H1 (cell line): ENCODE results near the gene ARHGDIG. TPM values are rescaled to one million over a fixed set of nuclear protein-coding genes. Genes with fewer than 3 reads are reported as not detected.

Experiments used
- CTCF ChIA-PET: fragments of 300-600 bp; sonication (Branson Sonifier 250); formaldehyde crosslinking; loops from one replicate; lab custom pipeline; 2021; ENCODE audit not compliant: partially characterized antibody; lab: Charles Lee
- POLR2A ChIA-PET: fragments of 300-600 bp; sonication (Branson Sonifier 250); formaldehyde crosslinking; loops from one replicate; lab custom pipeline; 2021; ENCODE audit warnings: inconsistent platforms; ENCODE audit not compliant: partially characterized antibody; lab: Charles Lee
- DNase-seq, 2 experiments: peaks; one replicate each; pipeline versions ENCODE4 v3.0.0 to v3.0.0-alpha.2; 2010 to 2022; ENCODE audit warnings: low spot score in 2 of 2, low read depth in 1 of 2, mixed read lengths in 1 of 2
- FAIRE-seq: peaks from 2 replicates; lab custom pipeline; 2011; peaks lifted over from hg19 to GRCh38; lab: Jason Lieb, UNC
- H2AFZ ChIP-seq: 2 replicates; pipeline ENCODE4 v1.8.1; 2012; ENCODE audit warnings: low read length, inconsistent platforms
- H2AK5ac ChIP-seq: 2 replicates; pipeline ENCODE4 v1.6.1; 2013; ENCODE audit warnings: low read depth, low read length
- H2BK120ac ChIP-seq: replicated peaks from 2 replicates; pipeline ENCODE3; 2013; ENCODE audit warnings: low read depth, low read length, inconsistent platforms
- H2BK12ac ChIP-seq: 2 replicates; pipeline ENCODE4 v1.6.1; 2013; ENCODE audit warnings: low read depth, low read length
- H2BK15ac ChIP-seq: 2 replicates; pipeline ENCODE4 v1.6.1; 2013; ENCODE audit warnings: low read length
- H2BK20ac ChIP-seq: 2 replicates; pipeline ENCODE4 v1.6.1; 2013; ENCODE audit warnings: low read length
- H2BK5ac ChIP-seq: 2 replicates; pipeline ENCODE4 v1.6.1; 2013; ENCODE audit warnings: low read depth, low read length
- H3K14ac ChIP-seq: 2 replicates; pipeline ENCODE4 v1.6.1; 2013; ENCODE audit warnings: inconsistent platforms; ENCODE audit not compliant: insufficient read length
- H3K18ac ChIP-seq: 2 replicates; pipeline ENCODE4 v1.6.1; 2013; ENCODE audit warnings: low read length; ENCODE audit errors: extremely low read depth
- H3K23ac ChIP-seq: 2 replicates; pipeline ENCODE4 v1.6.1; 2013; ENCODE audit warnings: inconsistent platforms; ENCODE audit not compliant: insufficient read length
- H3K23me2 ChIP-seq: 2 replicates; pipeline ENCODE4 v1.6.1; 2013; ENCODE audit warnings: low read depth, low read length
- H3K27ac ChIP-seq: 2 replicates; pipeline ENCODE4 v1.6.1; 2011; ENCODE audit warnings: low read depth, low read length, inconsistent platforms
- H3K27me3 ChIP-seq, 4 experiments: replicated peaks in 1 of 4; 1 replicate in 1 of 4; 2 replicates in 3 of 4; pipeline versions ENCODE4 v1.6.1 to v1.8.1; 2011 to 2013; ENCODE audit warnings: low read length in 3 of 4, mild to moderate bottlenecking in 3 of 4, inconsistent platforms in 2 of 4, mixed read lengths in 2 of 4, moderate library complexity in 1 of 4; ENCODE audit not compliant: control insufficient read depth in 3 of 4, insufficient read depth in 3 of 4; ENCODE audit errors: extremely low read depth in 1 of 4
- H3K36me3 ChIP-seq, 4 experiments: 2 replicates each; pipeline versions ENCODE4 v1.6.1 to v1.8.1; 2011 to 2013; ENCODE audit warnings: mild to moderate bottlenecking in 4 of 4, low read length in 3 of 4, moderate library complexity in 2 of 4, control low read depth in 1 of 4, inconsistent platforms in 1 of 4; ENCODE audit not compliant: insufficient read depth in 4 of 4, control insufficient read depth in 2 of 4
- H3K4ac ChIP-seq: replicated peaks from 2 replicates; pipeline ENCODE3; 2013; ENCODE audit warnings: low read length, low read depth, mixed read lengths, inconsistent platforms; ENCODE audit not compliant: insufficient read length
- H3K4me1 ChIP-seq, 4 experiments: replicated peaks in 1 of 4; 1 replicate in 1 of 4; 2 replicates in 3 of 4; pipeline versions ENCODE4 v1.6.1 to v1.8.1; 2011 to 2013; ENCODE audit warnings: low read length in 3 of 4, inconsistent platforms in 2 of 4, mixed read lengths in 1 of 4; ENCODE audit not compliant: insufficient read depth in 4 of 4, control insufficient read depth in 3 of 4
- H3K4me2 ChIP-seq, 2 experiments: 2 replicates each; pipeline versions ENCODE4 v1.6.1 to v1.8.1; 2011 to 2013; ENCODE audit warnings: low read depth in 2 of 2, low read length in 2 of 2, control low read depth in 1 of 2, inconsistent platforms in 1 of 2, mild to moderate bottlenecking in 1 of 2; ENCODE audit not compliant: insufficient read depth in 1 of 2
- H3K4me3 ChIP-seq, 4 experiments: fragments of 200-600, 300-600 bp in 1 of 4; sonication (generic), shearing (Covaris generic), sonication (Bioruptor Twin) in 1 of 4; 2 replicates each; pipeline versions ENCODE4 v1.5.1 to v1.8.1; 2011 to 2016; ENCODE audit warnings: low read length in 4 of 4, low read depth in 3 of 4, control low read depth in 2 of 4, inconsistent platforms in 2 of 4, mild to moderate bottlenecking in 2 of 4, mixed read lengths in 1 of 4, moderate library complexity in 1 of 4; ENCODE audit not compliant: insufficient read depth in 2 of 4; ENCODE audit errors: extremely low read depth in 1 of 4
- H3K56ac ChIP-seq: replicated peaks from 2 replicates; pipeline ENCODE3; 2013; ENCODE audit warnings: low read depth, mild to moderate bottlenecking, mixed read lengths, low read length, inconsistent platforms; ENCODE audit not compliant: insufficient read length
- H3K79me1 ChIP-seq: 2 replicates; pipeline ENCODE4 v1.6.1; 2013; ENCODE audit warnings: low read depth, low read length, control low read depth
- H3K79me2 ChIP-seq, 2 experiments: 2 replicates each; pipeline versions ENCODE4 v1.6.1 to v1.8.1; 2012 to 2013; ENCODE audit warnings: low read length in 2 of 2, mild to moderate bottlenecking in 2 of 2, inconsistent platforms in 1 of 2; ENCODE audit not compliant: insufficient read depth in 2 of 2, control insufficient read depth in 1 of 2
- H3K9ac ChIP-seq, 4 experiments: replicated peaks in 1 of 4; 1 replicate in 1 of 4; 2 replicates in 3 of 4; pipeline versions ENCODE4 v1.6.1 to v1.8.1; 2011 to 2013; ENCODE audit warnings: low read depth in 3 of 4, low read length in 3 of 4, control low read depth in 2 of 4, mild to moderate bottlenecking in 2 of 4, moderate library complexity in 2 of 4, inconsistent platforms in 1 of 4; ENCODE audit errors: extremely low read depth in 1 of 4
- H3K9me3 ChIP-seq, 2 experiments: 2 replicates each; pipeline versions ENCODE4 v1.6.1 to v1.8.1; 2012 to 2013; ENCODE audit warnings: mild to moderate bottlenecking in 2 of 2, moderate library complexity in 2 of 2, control low read depth in 1 of 2, inconsistent platforms in 1 of 2, low read depth in 1 of 2, low read length in 1 of 2, mixed read lengths in 1 of 2; ENCODE audit not compliant: insufficient read depth in 2 of 2
- H4K20me1 ChIP-seq, 2 experiments: replicated peaks in 1 of 2; 2 replicates each; pipeline versions ENCODE3 to v1.8.1; 2011 to 2013; ENCODE audit warnings: inconsistent platforms in 2 of 2, low read length in 2 of 2, mild to moderate bottlenecking in 1 of 2; ENCODE audit not compliant: insufficient read depth in 2 of 2, control insufficient read depth in 1 of 2
- H4K5ac ChIP-seq: 2 replicates; pipeline ENCODE4 v1.6.1; 2013; ENCODE audit warnings: low read length, low read depth, mixed read lengths, inconsistent platforms; ENCODE audit not compliant: insufficient read length
- H4K8ac ChIP-seq: 2 replicates; pipeline ENCODE4 v1.8.0; 2013; ENCODE audit warnings: mild to moderate bottlenecking, moderate library complexity, low read length, inconsistent platforms; ENCODE audit not compliant: insufficient read depth; ENCODE audit errors: extremely low read depth
- H4K91ac ChIP-seq: replicated peaks from 2 replicates; pipeline ENCODE3; 2013; ENCODE audit warnings: low read length, mixed read lengths, inconsistent platforms; ENCODE audit not compliant: insufficient read length
- GABPA ChIP-seq: IDR thresholded peaks from 2 replicates; pipeline ENCODE4 v1.6.1; 2011; ENCODE audit warnings: mild to moderate bottlenecking, low read length, moderate library complexity, borderline replicate concordance; ENCODE audit not compliant: insufficient read depth
- TCF12 ChIP-seq: IDR thresholded peaks from 2 replicates; pipeline ENCODE4 v1.6.1; 2011; ENCODE audit warnings: low read depth, mild to moderate bottlenecking, low read length
- WGBS, 2 experiments: shearing (Covaris generic) in 1 of 2; methylation state at CpG; one replicate each; pipeline versions ENCODE4 v1.1.6 to v1.1.7; 2013 to 2015; ENCODE audit warnings: low lambda C conversion rate in 2 of 2, mixed read lengths in 2 of 2, inconsistent platforms in 1 of 2, low coverage in 1 of 2, missing lambda C conversion rate in 1 of 2; ENCODE audit not compliant: insufficient replicate concordance in 2 of 2, insufficient coverage in 1 of 2, insufficient read length in 1 of 2; ENCODE audit errors: extremely low coverage in 1 of 2, missing lambda C conversion rate in 1 of 2; 5-methylcytosine and 5-hydroxymethylcytosine counted together
- polyA plus RNA-seq, 7 experiments: library from polyadenylated mRNA; depleted of rRNA in 3 of 7; stranded (reverse) in 5 of 7; unstranded in 2 of 7; fragments of >200 nt in 5 of 7; fragments of 200-250 nt in 2 of 7; gene quantifications; 1 replicate in 5 of 7; 2 replicates in 1 of 7; 4 replicates in 1 of 7; pipeline versions ENCODE4 v1.2.1 to v1.2.3, GENCODE V29; 2011 to 2013; ENCODE audit warnings: missing spikeins in 2 of 7, mixed read lengths in 2 of 7
- total RNA-seq: library from RNA; stranded (reverse); fragmentation: NEBNext Ultra II Directional; extraction: Animal tissue kit (Norgen Biotek cat#: 25700); gene quantifications from 2 replicates; pipeline ENCODE4 v1.2.1, GENCODE V29; 2021

The ARHGDIG gene
- total and polyA plus RNA-seq, 2 of the 8 experiments (the other 6 are each of a cell fraction or from before 2014, with no cell fraction given): 1.2 to 2.9 TPM

DNA sequence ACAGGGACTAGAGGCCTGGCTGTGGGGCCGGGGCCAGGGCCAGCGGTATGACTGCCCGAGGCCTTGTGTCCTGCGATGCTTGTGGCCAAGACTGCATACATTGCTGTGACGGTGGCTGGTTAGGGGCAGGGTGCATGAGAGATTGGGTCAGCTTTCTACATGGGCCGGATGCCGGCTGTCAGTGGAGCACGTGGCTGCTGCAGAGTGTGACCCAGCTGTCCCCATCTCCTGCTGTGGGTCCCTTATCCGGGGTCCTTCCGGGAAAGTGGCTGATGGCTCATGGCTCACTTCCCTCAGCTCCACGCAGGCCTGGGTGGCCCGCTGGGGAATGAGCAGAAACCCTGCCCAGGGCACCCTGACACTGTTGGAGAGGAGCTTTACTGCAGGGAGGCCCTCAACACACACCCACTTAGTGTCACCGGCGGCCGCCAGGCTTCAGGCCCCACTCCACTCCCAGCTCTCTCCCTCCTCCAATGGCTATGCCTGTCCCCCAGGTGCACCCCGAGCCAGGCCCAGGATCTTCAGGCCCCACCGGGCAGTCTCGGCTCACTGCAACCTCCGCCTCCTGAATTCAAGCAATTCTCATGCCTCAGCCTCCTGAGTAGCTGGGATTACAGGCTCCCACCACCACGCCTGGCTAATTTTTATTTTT lies 3.8 kb upstream of the ARHGDIG start:
- Histone ChIP-seq H4K20me1 (peaks cover 0 to 3% of the 10 kb centered on the region in 2 experiments), H4K5ac (no peak overlapping the region), H3K4me2 (no peak overlapping the region), H3K4me3 (no peak overlapping the region), H3K27ac (no peak overlapping the region), H3K23ac (no peak overlapping the region), H3K79me1 (no peaks in the 10 kb centered on the region), H3K14ac (no peak overlapping the region), H3K27me3 (peaks cover 17 to 49% (median 43%) of the 10 kb centered on the region in 4 experiments), H3K36me3 (no peaks in the 10 kb centered on the region), H3K79me2 (no peaks in the 10 kb centered on the region), H3K9me3 (no peaks in the 10 kb centered on the region), H2AFZ (no peak overlapping the region), H2BK5ac (no peak overlapping the region), H3K4ac (no peak overlapping the region), H2BK120ac (no peak overlapping the region), H3K23me2 (peaks cover 11% of the 10 kb centered on the region; the same call in 1 of the 2 replicates), H3K18ac (no peak overlapping the region), H3K56ac (no peak overlapping the region), H4K8ac (peak overlapping the region; percentile 85), H4K91ac (no peak overlapping the region), H2BK15ac (no peak overlapping the region), H3K9ac (no peak overlapping the region), H2BK20ac (no peak overlapping the region), H3K4me1 (peaks cover 0 to 7% (median 5%) of the 10 kb centered on the region in 4 experiments; a peak in 5 of 7 replicates), H2BK12ac (no peak overlapping the region), H2AK5ac (no peak overlapping the region)
- DNase-seq (no peak), FAIRE-seq (no peak)
- ChIA-PET CTCF (interaction anchor here (1.2 kb wide), 1 partner anchor 304 kb away, joined by 3 read pairs; no protein-coding TSS in a partner anchor), POLR2A (interaction anchor here (0.6 to 2.7 kb wide), 4 partner anchors 10 to 67 kb away, joined by 3 to 6 read pairs (median 4); no protein-coding TSS in a partner anchor)
- WGBS, 2 experiments: 91% methylated on average over 18 of the region's 20 CpGs; no CpG with 5 or more reads in 1 of the 2 experiments
- TF ChIP-seq GABPA: 0 out of 2 replicates have a peak, but pooled peaks have one; percentile 30
- TF ChIP-seq TCF12: no peak
